ENCODE results near the gene ZDHHC7. TPM values are rescaled to one million over a fixed set of nuclear protein-coding genes. Genes with fewer than 3 reads are reported as not detected.

The ZDHHC7 gene
- total and polyA plus RNA-seq, 9 of the 15 experiments (the other 6 are each of a cell fraction or from before 2014, with no cell fraction given) = 1.7 to 49.7 (median 37.4) TPM

DNA sequence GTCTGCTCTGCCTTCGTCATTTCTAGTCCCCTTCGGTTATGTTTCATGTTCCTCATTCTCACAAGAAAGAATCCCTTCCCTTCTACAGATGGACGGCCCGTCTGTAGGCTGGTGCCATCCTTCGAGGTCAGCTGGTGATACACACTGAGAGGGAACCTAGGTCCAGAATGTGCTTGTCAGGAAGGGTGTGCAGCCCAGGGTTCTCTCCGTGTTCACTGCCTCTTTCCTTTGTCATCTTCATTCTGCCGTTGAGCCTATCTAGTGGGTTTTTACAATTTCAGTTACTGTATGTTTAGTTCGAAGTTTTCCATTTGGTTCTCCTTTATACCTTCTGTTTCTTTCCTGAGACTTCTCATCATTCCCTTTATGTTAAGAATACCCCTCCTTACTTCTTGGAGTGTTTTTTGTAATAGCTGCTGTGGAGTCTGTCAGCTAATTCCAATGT lies 35.2 kb upstream of the ZDHHC7 start:
- Histone ChIP-seq H3K4me1 (replicated peaks in 1 of 2; ENCODE audit: control insufficient read depth in 2 of 2, insufficient read depth in 2 of 2, low read length in 2 of 2) (peaks cover 61 to 70% of the 10 kb centered on the region in 2 experiments), H3K9me3 (replicated peaks; ENCODE audit: control insufficient read depth, insufficient read depth, low read depth, low read length) (no peaks in the 10 kb centered on the region), H3K36me3 (ENCODE audit: control insufficient read depth, insufficient read depth, low read length) (peaks cover 2% of the 10 kb centered on the region; the same call in 2 of the 3 replicates), H3K79me2 (ENCODE audit: control insufficient read depth, insufficient read depth, low read length) (peaks cover 56% of the 10 kb centered on the region), H3K9me1 (ENCODE audit: control insufficient read depth, insufficient read depth, low read length) (peaks cover 3% of the 10 kb centered on the region), H3K4me2 (ENCODE audit: insufficient read depth, low read length) (peak overlapping the region; percentile 86), H4K20me1 (replicated peaks; ENCODE audit: control insufficient read depth, insufficient read depth, low read length) (no peaks in the 10 kb centered on the region), H3K27ac (ENCODE audit: extremely low read depth, low read depth, low read length) (peak overlapping the region; percentile 87), H3K27me3 (ENCODE audit: control insufficient read depth in 2 of 2, insufficient read depth in 2 of 2, low read length in 2 of 2) (no peaks in the 10 kb centered on the region), H3K4me3 (peak overlapping the region; percentile 41), H3K9ac (ENCODE audit: insufficient read depth in 1 of 2, low read depth in 2 of 2, low read length in 2 of 2) (peak overlapping the region; percentile 89 to 91; a peak in 3 of 4 replicates), H2AFZ (ENCODE audit: low read depth, low read length) (peak overlapping the region; percentile 63)
- ChIA-PET POLR2A (interaction anchor here (0.8 to 1.9 kb wide), 13 partner anchors 8 to 57 kb away, joined by 3 to 19 read pairs (median 4); partner anchors contain the start of genes KIAA0513 and ZDHHC7), CTCF (ENCODE audit: low intra/inter-chr PET ratio) (no interaction called here)
- intact Hi-C loops (cut with micrococcal nuclease) (no loop called here), in situ Hi-C loops (cut with MboI) (no loop called here)
- BruUV-seq (replicated peaks) = no TSS peak
- DNase-seq (ENCODE audit: extremely low read depth in 1 of 4, low spot score in 3 of 4) (no peak), FAIRE-seq (peak; percentile 23), ATAC-seq (peak; percentile 21)
- WGBS (ENCODE audit: insufficient coverage, low coverage, missing lambda C conversion rate) = 6% methylated on average over 8 of the region's 8 CpGs
- TF ChIP-seq, protein P1, sequence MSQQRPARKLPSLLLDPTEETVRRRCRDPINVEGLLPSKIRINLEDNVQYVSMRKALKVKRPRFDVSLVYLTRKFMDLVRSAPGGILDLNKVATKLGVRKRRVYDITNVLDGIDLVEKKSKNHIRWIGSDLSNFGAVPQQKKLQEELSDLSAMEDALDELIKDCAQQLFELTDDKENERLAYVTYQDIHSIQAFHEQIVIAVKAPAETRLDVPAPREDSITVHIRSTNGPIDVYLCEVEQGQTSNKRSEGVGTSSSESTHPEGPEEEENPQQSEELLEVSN (IDR thresholded peaks at IDR 0.05; ENCODE audit: borderline replicate concordance in 1 of 2, extremely low read depth in 1 of 2, insufficient read depth in 1 of 2, insufficient read length in 1 of 2, low read depth in 1 of 2, low read length in 1 of 2, poor library complexity in 1 of 2, severe bottlenecking in 1 of 2) = peak; percentile 14 to 20
- TF ChIP-seq ZNF165 (CRISPR knock-in tag; IDR thresholded peaks at IDR 0.05; ENCODE audit: borderline replicate concordance) (0 out of 2 replicates have a peak, but pooled peaks have one; percentile 6), BMI1 (IDR thresholded peaks at IDR 0.05; ENCODE audit: low read length) (no peak), BCL6 (CRISPR knock-in tag; IDR thresholded peaks at IDR 0.05) (0 out of 2 replicates have a peak, but pooled peaks have one; percentile 20), LARP7 (IDR thresholded peaks at IDR 0.05) (0 out of 2 replicates have a peak, but pooled peaks have one; percentile 66), ZNF830 (CRISPR knock-in tag; IDR thresholded peaks at IDR 0.05) (no peak), ZNF584 (CRISPR knock-in tag; IDR thresholded peaks at IDR 0.05; ENCODE audit: low read depth) (no peak), ZNF324 (CRISPR knock-in tag; IDR thresholded peaks at IDR 0.05) (peak; percentile 57; the same call in 1 of the 2 replicates), DMBX1 (CRISPR knock-in tag; IDR thresholded peaks at IDR 0.05; ENCODE audit: borderline replicate concordance) (peak; percentile 61; the same call in 1 of the 2 replicates), TAF15 (IDR thresholded peaks at IDR 0.05; ENCODE audit: low read depth, low read length) (no peak), ZNF445 (CRISPR knock-in tag; IDR thresholded peaks at IDR 0.05; ENCODE audit: low read depth) (0 out of 2 replicates have a peak, but pooled peaks have one; percentile 47), ELF4 (CRISPR knock-in tag; IDR thresholded peaks at IDR 0.05) (peak; percentile 84), ZNF232 (CRISPR knock-in tag; IDR thresholded peaks at IDR 0.05) (no peak), TRIM24 (IDR thresholded peaks at IDR 0.05) (peak in 1 of 2 experiments; percentile 21; a peak in 1 of 4 replicates), CHCHD3 (CRISPR knock-in tag; IDR thresholded peaks at IDR 0.05) (peak; percentile 7; the same call in 1 of the 2 replicates), ZNF57 (CRISPR knock-in tag; IDR thresholded peaks at IDR 0.05) (no peak), HMG20A (CRISPR knock-in tag; conservative IDR thresholded peaks at IDR 0.05) (0 out of 2 replicates have a peak, but pooled peaks have one; percentile 29), ETV6 (IDR thresholded peaks at IDR 0.05; ENCODE audit: borderline replicate concordance in 1 of 2, low read depth in 2 of 2, low read length in 1 of 2) (no peak), ETV6 (CRISPR knock-in tag; IDR thresholded peaks at IDR 0.05; ENCODE audit: borderline replicate concordance) (no peak)
- TF ChIP-seq, protein P2, sequence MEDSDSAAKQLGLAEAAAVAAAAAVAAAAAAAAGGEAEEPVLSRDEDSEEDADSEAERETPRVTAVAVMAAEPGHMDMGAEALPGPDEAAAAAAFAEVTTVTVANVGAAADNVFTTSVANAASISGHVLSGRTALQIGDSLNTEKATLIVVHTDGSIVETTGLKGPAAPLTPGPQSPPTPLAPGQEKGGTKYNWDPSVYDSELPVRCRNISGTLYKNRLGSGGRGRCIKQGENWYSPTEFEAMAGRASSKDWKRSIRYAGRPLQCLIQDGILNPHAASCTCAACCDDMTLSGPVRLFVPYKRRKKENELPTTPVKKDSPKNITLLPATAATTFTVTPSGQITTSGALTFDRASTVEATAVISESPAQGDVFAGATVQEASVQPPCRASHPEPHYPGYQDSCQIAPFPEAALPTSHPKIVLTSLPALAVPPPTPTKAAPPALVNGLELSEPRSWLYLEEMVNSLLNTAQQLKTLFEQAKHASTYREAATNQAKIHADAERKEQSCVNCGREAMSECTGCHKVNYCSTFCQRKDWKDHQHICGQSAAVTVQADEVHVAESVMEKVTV (CRISPR knock-in tag; IDR thresholded peaks at IDR 0.05) = 0 out of 2 replicates have a peak, but pooled peaks have one; percentile 14
- TF ChIP-seq, protein P3, sequence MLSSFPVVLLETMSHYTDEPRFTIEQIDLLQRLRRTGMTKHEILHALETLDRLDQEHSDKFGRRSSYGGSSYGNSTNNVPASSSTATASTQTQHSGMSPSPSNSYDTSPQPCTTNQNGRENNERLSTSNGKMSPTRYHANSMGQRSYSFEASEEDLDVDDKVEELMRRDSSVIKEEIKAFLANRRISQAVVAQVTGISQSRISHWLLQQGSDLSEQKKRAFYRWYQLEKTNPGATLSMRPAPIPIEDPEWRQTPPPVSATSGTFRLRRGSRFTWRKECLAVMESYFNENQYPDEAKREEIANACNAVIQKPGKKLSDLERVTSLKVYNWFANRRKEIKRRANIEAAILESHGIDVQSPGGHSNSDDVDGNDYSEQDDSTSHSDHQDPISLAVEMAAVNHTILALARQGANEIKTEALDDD (IDR thresholded peaks at IDR 0.05) = 0 out of 2 replicates have a peak, but pooled peaks have one; percentile 14

Data from K562 (cell line).